Embryonic facial prominence (tissue), 1 donor: Measurements from ENCODE around the gene SKI.

ENCODE experiments used
- DNase-seq: peaks from one replicate; pipeline ENCODE4 v3.0.0-alpha.2; 2016; ENCODE audit errors: extremely low spot score

SKI gene

GRCh38 chr1:2274929-2275475 is 46.9 kb downstream of the SKI start:
- no peak for DNase-seq

- DNase-seq: no peak
Observed at GRCh38 chr1:2275796-2276536, 47.8 kb downstream of the SKI start.

GRCh38 chr1:2276803-2277580 is 48.9 kb downstream of the SKI start:
- no peak for DNase-seq

GRCh38 chr1:2277741-2278488 is 49.8 kb downstream of the SKI start:
- no peak for DNase-seq

GRCh38 chr1:2278591-2279209 is 50.6 kb downstream of the SKI start:
- DNase-seq: no peak

GRCh38 chr1:2279210-2279639 is 51.1 kb downstream of the SKI start:
- DNase-seq: peak; percentile 95

GRCh38 chr1:2279817-2280216 is 51.7 kb downstream of the SKI start:
- no peak for DNase-seq

GRCh38 chr1:2282556-2283270 is 54.6 kb downstream of the SKI start:
- no peak for DNase-seq

- DNase-seq: no peak
Observed at GRCh38 chr1:2283371-2283990, 55.4 kb downstream of the SKI start.

- DNase-seq: no peak
Observed at GRCh38 chr1:2283991-2284895, 56.1 kb downstream of the SKI start.

GRCh38 chr1:2284932-2285331 is 56.8 kb downstream of the SKI start:
- DNase-seq: no peak

GRCh38 chr1:2286923-2287322 is 58.8 kb downstream of the SKI start:
- no peak for DNase-seq

GRCh38 chr1:2287649-2288048 is 59.5 kb downstream of the SKI start:
- no peak for DNase-seq

GRCh38 chr1:2288311-2288710 is 60.2 kb downstream of the SKI start:
- no peak for DNase-seq

- DNase-seq: no peak
Observed at GRCh38 chr1:2288816-2289536, 60.9 kb downstream of the SKI start.

GRCh38 chr1:2289607-2290006 is 61.5 kb downstream of the SKI start:
- DNase-seq: no peak

GRCh38 chr1:2290171-2290578 is 62.1 kb downstream of the SKI start:
- DNase-seq: no peak

GRCh38 chr1:2290595-2291510 is 62.7 kb downstream of the SKI start:
- peak; percentile 45 for DNase-seq
